HTR-8/SVneo (cell line): ENCODE measurements around the gene SMG9.

Experiments
- DNase-seq: peaks from one replicate; pipeline ENCODE4 v3.0.0; 2011; ENCODE audit warnings: low spot score, mixed read lengths; ENCODE audit not compliant: insufficient read length
- FAIRE-seq: peaks from 2 replicates; lab custom pipeline; 2011; peaks lifted over from hg19 to GRCh38; lab: Jason Lieb, UNC

The SMG9 gene

DNA sequence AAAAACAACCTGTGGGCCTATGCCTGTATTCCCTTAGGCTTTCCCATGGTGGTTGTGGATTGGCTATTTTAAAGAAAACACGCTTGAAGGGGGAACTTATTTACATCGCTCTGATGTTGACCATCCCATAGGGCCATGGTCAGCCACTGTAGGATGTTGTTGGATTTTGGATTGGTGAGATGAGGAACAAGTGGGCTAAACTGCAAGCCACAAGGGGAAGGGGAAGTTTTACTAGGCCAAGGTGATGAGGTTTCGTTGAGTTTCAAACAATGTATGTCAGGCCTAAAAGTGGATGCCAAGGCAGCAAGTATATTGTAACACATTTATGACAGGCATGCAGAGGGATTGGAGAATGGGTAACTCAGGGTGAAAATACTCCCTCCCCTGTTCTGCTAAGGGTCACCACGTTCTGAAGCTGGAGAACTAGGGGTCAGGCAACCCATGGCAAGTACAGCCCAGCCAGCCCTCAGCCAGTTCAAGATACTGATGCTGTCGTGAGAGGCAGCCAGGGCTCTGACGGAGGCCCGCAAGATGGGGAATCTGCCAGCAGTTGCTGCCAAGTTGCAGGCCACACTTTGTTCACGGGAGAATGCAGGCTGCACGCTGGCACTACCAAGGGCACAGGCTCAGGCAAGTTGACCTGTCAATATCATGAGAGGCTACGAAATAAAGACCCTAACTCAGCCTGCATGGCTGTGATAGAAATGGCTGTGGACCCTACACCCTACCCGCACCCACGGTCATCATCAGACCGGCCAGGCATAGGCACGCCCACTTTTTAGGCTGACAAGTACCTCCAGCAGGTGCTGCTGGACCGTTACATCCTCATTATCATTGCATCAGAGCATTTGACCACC, 27.8 kb downstream of the SMG9 start:
- peak; percentile 4 for FAIRE-seq
- no peak for DNase-seq

DNA sequence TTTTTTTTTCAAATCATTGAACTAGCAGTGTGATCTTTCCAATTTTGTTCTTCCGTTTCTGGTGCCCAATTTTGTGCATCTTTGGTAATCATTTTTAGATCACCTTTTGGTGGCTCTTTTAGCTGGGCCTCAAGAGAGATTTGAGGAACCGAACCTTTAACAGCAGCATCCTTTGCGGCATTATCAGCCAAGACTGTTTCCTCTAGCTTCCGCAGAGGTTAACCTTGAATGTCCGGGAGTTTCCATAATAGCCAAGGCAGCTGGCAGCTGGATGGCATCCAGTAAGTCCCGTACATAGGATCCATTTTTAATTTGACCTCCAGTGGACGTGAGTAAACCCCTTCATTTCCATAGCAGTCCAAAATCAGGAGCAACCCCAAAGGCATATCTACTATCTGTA, 29.3 kb downstream of the SMG9 start:
- FAIRE-seq (no peak), DNase-seq (no peak)

DNA sequence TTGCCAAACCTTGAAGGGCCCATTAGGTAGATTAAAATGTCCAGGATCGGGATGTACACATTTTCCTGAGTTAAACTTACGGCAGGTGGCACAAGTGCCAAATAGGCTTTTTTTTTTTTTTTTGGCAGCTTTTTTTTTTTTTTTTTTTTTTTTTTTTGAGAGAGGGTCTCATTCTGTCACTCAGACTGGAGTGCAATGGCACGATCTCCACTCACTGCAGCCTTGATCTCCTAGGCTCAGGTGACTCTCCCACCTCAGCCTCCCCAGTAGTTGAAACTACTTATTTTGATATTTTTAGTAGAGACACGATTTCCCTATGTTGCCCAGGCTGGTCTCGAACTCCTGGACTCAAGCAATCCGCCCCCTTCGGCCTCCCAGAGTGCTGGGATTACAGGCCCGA, 29.9 kb downstream of the SMG9 start:
- FAIRE-seq (no peak), DNase-seq (no peak)

DNA sequence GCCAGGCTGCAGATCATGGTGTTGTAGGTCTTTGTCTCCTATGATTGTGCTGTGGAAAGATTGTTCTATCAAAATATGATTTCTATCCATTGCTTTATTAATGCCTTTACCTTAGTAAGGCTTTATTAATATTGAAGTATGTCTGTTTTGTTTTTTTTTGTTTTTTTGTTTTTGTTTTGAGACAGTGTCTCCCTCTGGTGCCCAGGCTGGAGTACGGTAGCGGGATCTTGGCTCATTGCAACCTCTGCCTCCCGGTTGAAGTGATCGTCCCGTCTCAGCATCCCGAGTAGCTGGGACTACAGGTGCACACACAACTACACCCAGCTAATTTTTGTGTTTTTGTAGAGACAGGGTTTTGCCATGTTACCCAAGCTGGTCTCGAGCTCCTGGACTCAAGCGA, 31.2 kb downstream of the SMG9 start:
- FAIRE-seq (no peak), DNase-seq (no peak)

DNA sequence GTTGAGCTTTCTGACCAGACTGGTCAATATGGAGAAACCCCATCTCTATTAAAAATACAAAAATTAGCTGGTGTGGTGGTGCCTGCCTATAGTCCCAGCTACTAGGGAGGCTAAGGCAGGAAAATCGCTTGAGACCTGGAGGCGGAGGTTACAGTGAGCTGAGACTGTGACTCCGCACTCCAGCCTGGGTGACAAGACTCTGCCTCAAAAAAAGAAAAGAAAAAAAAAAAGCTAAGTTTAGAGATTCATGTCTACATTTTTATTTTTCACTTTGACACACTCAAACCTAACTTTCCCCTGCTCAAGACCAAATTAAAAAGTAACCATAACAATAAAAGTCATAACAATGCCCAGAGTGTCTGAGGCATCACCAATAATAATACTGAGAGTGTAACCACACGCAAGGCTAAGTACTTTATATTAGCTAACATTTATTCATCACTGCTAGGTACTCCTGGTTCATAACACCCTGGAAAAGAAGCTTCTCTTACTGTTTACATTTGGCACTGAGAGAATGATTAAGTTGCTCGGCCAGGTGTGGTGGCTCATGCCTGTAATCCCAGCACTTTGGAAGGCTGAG, 33.2 kb downstream of the SMG9 start:
- DNase-seq, result no peak
- FAIRE-seq, result no peak

GRCh38 chr19:43720936-43721335, 33.8 kb downstream of the SMG9 start:
- DNase-seq, result no peak
- FAIRE-seq, result no peak

- FAIRE-seq, result no peak
- no peak for DNase-seq
Measured at GRCh38 chr19:43719918-43720317, 34.8 kb downstream of the SMG9 start.

- DNase-seq (no peak), FAIRE-seq (no peak)
Measured at GRCh38 chr19:43719378-43719868, 35.3 kb downstream of the SMG9 start.

GRCh38 chr19:43718627-43719377, 36.0 kb downstream of the SMG9 start:
- FAIRE-seq (no peak), DNase-seq (no peak)

- FAIRE-seq (no peak), DNase-seq (no peak)
Measured at GRCh38 chr19:43715776-43716175, 39.0 kb downstream of the SMG9 start, which contains the start of gene IRGC. TSS of gene IRGC (plus strand) at chr19:43716076. CDS start at chr19:43718559, 2,483 bp downstream.

GRCh38 chr19:43713208-43713607, 41.6 kb downstream of the SMG9 start:
- DNase-seq (no peak), FAIRE-seq (no peak)

- DNase-seq (no peak), FAIRE-seq (no peak)
Measured at GRCh38 chr19:43711751-43712355, 42.9 kb downstream of the SMG9 start.

GRCh38 chr19:43708716-43709115, 46.0 kb downstream of the SMG9 start:
- no peak for DNase-seq
- FAIRE-seq, result no peak

DNA sequence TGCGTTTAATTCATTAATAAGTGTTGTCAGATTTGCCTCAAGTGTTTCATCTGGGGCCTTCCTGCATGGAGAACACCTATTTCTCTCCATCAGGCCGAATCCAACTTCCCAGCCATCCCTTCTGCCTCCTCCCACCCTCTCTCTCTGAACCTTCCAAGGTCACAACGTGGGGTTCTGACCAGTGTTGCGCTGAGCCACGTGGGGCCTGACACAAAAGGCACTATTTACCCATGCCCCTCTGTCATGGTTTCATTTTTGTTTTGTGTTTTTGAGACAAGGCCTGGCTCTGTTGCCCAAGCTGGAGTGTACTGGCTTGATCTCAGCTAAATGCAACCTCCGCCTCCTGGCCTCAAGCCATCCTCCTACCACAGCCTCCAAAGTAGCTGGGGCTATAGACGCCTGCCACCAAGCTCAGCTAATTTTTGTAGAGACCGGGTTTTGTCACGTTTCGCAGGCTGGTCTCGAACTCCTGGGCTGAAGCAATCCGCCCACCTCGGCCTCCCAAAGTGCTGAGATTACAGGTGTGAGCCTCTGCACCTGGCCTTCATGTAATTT, 47.5 kb downstream of the SMG9 start:
- FAIRE-seq, result no peak

GRCh38 chr19:43705729-43706128, 49.0 kb downstream of the SMG9 start:
- DNase-seq (no peak), FAIRE-seq (no peak)

More for the DNA sequence above, 47.5 kb downstream of the SMG9 start:
- no peak for DNase-seq

DNA sequence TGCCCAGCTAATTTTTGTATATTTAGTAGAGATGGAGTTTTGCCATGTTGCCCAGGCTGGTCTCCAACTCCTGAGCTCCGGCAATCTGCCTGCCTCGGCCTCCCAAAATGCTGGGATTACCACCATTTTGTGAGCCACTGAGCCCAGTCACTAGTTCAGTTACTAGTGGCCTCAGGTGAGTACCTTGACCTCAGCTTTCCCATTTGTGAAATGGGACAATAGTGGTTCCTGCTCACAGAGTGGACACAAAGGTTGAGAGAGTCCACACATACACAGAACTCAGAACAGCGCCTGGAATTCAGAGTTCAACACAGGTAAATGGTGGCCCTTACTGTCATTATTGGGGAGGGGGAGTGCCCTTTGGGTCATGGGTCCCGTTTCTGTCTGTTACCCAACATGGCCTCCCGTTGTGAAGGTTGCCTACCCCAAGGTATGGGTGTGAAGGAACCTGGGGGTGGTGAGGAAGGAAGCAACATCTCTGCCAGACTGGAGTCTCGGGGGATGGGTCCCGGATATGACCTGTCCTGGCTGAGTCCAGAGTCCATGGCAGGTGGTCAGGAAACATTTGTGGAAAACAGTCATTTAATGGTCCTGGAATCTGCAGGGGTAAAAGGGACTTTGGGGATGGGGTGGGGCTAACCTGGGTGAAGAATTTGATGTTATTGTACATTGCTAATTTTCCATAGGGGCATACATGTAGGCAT, 50.6 kb downstream of the SMG9 start:
- FAIRE-seq (no peak), DNase-seq (no peak)

GRCh38 chr19:43700395-43701000, 54.3 kb downstream of the SMG9 start:
- FAIRE-seq (peak; percentile 42), DNase-seq (peak; percentile 36)

DNA sequence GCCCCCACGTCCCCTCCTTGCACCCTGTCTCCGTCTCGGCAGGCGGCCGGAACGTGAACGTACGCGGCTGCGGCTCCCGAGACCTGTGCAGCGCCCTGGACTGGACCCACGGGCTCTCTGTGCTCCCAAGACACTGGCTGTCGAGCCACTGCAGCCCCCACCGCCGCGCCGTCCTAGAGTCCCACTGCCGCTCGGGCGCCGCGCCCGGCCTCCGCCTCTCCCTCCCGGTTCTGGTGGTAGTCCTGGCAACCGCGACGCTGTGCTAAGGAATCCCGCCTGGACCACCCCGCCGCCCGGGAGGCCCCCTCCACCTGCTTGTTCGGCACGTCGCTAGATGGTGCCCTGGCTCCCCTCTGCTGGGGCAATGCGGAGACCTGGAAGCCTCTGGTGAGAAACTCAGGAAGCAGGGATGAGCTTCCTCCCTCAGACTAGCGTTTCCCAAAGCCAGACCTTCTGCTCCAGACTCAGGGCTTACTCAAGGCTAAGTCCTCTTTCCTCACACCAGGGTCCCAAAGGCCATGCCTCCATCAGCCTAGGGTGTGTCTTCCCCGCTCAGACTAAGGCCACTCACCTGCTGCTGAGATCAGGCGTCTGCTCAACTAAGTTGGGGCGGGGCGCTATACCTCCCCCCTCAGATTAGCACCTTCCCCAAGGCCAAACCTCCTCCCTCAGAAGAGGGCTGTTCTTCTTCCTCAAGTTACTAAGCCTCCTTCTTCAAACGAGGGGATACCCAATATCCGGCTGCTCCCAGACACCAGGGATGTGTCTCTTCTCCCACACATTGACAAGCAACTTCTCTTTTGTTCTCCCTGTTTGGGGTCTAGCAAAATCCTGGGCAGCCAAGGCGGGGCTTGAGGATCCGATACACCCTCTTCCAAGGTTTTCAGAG, 55.0 kb downstream of the SMG9 start:
- no peak for DNase-seq
- FAIRE-seq, result no peak
